A549 (cell line): ENCODE data around the gene GLCE.

ENCODE experiments used
- BCL3 ChIP-seq: fragments of >200 bp; sonication (Bioruptor Twin); formaldehyde crosslinking; IDR thresholded peaks from 3 replicates; pipeline ENCODE4 v1.6.1; 2016
- CHD4 ChIP-seq: fragments of 200-600 bp; sonication (generic); IDR thresholded peaks from 2 replicates; pipeline ENCODE4 v1.6.1; 2016; ENCODE audit warnings: antibody characterized with exemption, mild to moderate bottlenecking, borderline replicate concordance
- CTCF ChIP-seq: fragments of >200 bp; sonication (Bioruptor Twin); formaldehyde crosslinking; IDR thresholded peaks from 3 replicates; pipeline ENCODE4 v1.5.1; 2016
- ELK1 ChIP-seq: fragments of 150-350 bp; IDR thresholded peaks from 2 replicates; pipeline ENCODE4 v1.6.1; 2014; ENCODE audit warnings: low read depth, mild to moderate bottlenecking, low read length
- NPAS2 ChIP-seq: fragments of 250-450 bp; sonication (Bioruptor Pico); IDR thresholded peaks from 2 replicates; pipeline ENCODE4 v1.8.0; 2022; ENCODE audit warnings: mild to moderate bottlenecking, moderate library complexity, borderline replicate concordance
- PHF8 ChIP-seq: fragments of 200-600 bp; sonication (generic); IDR thresholded peaks from 2 replicates; pipeline ENCODE4 v1.6.1; 2016; ENCODE audit warnings: low read depth, mild to moderate bottlenecking, antibody characterized with exemption, moderate library complexity, borderline replicate concordance
- RFX5 ChIP-seq: fragments of 450-650 bp; IDR thresholded peaks from 2 replicates; pipeline ENCODE4 v1.7.1; 2014; ENCODE audit warnings: antibody characterized with exemption, mild to moderate bottlenecking, moderate library complexity
- SMC3 ChIP-seq: fragments of >200 bp; sonication (Bioruptor Twin); formaldehyde crosslinking; IDR thresholded peaks from 3 replicates; pipeline ENCODE4 v1.6.1; 2018; ENCODE audit warnings: inconsistent platforms

GRCh38 chr15:69279636-69280035 lies 119.2 kb downstream of the GLCE start:
- TF ChIP-seq CHD4 (no peak), CTCF (no peak), NPAS2 (CRISPR knock-in tag) (no peak), BCL3 (no peak), ELK1 (no peak), SMC3 (no peak), RFX5 (no peak), PHF8 (no peak)
